NCI-H1436 (cell line): ENCODE measurements around the gene PAQR6.

ENCODE experiments used
- DNase-seq: peaks from one replicate; lab custom pipeline; 2025; lab: John Stamatoyannopoulos, UW

Gene PAQR6

DNA sequence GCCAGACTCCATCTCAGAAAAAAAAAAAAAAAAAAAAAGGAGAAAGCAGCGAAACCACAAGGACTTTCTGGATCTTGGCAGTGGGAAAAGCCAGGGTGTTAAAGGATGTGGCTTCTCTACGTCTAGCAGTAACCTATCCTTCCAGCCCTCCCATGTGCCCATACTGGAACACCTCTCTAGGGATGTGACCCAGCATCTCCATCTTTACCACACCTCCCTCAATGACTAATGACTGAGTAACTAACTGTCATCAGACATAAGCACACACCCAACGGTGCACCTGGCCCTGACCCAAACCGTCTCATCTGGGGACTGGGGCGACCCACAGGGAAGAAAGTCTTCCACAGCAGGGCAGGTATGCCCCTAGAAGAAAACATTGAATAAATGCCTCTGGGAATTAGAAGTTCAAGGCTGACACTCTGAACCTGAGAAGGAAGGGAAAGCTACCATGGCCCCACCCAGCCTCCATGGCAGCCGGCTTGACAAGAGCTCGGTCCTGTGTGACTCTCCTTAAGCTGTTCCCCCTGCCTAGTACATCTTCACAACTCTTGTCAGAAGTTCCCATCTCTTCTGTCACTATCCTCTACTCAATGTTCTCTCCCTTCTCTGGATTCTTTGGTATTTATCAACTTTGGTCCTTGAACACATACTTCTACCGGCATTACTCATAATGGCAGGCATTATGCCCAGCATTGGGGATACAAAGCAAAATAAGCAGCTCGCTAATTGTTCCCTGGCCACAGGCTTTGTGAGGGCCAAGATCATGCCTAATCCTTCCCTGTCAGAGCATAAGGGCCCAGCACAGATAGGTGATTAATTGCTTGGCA, 14.8 kb upstream of the PAQR6 start:
- no peak for DNase-seq

GRCh38 chr1:156260896-156261295, 13.0 kb upstream of the PAQR6 start:
- no peak for DNase-seq

- DNase-seq, result no peak
These were observed 11.9 kb upstream of the PAQR6 start for GRCh38 chr1:156259805-156260204.

GRCh38 chr1:156258859-156259258, 11.0 kb upstream of the PAQR6 start:
- DNase-seq, result no peak

DNA sequence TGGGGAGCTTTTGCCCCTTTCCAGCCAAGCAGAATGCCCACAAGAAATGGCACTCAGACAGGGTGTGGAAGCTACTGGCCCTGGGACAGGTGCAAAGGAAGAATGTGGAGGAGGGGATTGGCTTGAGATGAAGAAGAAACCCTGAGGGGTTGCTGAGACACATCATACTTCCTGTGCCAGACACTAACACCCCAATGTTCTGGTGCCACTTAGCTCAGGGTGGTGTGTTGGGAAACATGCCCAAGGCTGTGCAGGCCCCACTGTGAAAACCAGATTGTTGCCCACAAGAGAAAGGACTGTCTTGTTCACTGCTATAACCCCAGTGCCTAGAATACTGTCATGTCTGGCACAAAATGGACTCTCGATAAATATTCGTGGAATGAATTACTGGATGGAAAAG, 9.9 kb upstream of the PAQR6 start:
- DNase-seq, result no peak

DNA sequence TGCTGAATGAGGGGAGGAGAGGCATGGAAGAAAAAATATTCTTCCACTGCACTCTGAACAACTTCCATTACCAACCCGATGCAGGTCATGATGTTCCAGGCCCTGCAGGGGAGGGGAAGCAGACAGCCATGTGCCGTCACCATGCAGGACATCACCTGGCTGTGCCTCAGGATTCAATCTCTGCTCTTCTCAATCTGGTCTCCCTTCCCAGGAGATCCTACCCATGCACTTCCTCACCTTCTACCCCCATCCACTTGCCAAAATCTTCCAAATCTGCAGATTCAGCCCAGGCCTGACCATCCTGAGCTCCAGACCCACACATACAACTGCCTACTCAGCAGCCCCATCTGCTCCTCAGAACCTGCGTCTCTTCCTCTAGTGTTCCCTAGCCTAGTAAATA, 5.8 kb upstream of the PAQR6 start:
- DNase-seq, result no peak

DNA sequence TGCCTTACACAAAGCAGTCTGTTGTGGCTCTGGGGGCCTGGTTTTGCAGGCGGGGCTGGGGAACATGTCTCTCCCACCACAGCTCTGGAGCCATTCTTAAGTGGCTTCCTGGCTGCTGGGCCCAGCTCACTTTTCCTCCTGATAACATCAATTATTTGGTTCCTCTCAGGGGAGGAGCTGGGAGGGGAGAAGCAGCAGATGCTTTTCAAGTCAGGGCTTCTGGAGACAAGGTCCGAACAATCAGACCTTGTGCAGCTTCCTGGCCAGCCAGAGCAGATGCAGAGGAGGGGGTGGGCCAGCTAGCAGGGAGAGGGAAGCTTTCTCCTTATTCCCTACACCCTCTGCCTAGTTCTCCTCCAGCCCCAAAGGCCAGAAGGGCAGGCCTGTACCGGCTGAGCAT, 3.7 kb upstream of the PAQR6 start:
- DNase-seq, result no peak

DNA sequence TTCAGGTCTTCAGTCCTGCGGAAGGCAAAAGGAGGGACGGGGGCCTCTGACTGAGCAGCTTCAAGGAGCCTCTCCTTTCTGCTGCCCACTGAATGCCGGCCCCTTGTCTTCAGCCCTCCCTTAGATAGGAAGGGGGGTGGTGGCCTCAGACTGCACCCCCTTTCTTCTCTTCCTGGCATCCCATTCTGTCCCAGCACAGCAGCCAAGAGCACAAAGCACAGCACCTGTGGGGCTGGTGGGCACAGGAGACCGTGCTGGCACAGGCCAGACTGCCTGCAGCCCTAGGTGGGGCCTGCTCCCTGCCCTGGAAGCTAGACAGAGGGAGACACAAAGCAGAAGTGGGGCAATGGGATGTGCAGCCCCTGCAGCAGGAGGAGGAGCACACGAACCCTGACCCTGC, 1.7 kb upstream of the PAQR6 start:
- DNase-seq, result no peak

- DNase-seq, result no peak
These were observed 447 bp upstream of the PAQR6 start for GRCh38 chr1:156248323-156248683.

GRCh38 chr1:156246781-156247459, 936 bp downstream of the PAQR6 start:
- DNase-seq, result no peak

- DNase-seq, result no peak
These were observed 1.5 kb downstream of the PAQR6 start for GRCh38 chr1:156246241-156246780.

DNA sequence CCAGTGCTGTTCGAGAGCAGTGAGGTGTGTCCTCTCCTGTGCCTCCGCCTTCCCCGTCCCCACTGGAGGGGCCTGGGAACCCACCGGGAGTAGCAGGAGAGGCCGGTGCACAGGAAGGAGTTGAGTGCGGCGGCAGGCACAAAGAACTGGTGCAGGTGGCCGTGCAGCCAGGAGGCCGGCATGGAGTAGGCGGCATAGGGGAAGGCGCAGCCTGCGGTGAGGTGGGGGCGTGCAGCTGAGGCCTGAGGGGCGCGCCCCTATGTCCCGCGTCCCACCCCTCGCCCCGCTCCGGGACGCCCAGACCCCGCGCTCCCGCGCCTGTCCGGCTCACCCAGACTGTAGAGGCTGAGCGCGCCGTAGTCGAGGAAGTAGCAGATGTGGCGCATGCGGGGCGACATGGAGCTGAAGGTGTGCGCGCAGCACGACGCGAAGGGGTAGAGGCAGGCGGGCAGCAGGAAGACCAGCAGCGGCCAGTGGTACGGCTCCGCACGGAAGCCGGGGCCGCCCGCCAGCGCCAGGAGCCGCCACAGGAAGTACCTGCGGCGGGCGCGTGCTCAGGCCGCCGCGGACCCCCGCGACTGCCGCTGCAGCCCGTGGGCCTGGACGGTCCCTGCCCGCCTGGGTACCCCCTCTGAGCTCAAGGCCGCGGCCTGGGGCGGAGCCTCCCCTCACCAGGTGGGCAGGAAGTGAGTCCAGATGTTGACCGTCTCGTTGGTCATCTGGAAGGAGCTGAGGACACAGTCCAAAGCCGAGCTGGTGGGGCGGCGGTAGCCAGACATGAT, 2.2 kb downstream of the PAQR6 start:
- DNase-seq, result peak; percentile 26

- no peak for DNase-seq
These were observed 3.1 kb downstream of the PAQR6 start for GRCh38 chr1:156244712-156245111.

DNA sequence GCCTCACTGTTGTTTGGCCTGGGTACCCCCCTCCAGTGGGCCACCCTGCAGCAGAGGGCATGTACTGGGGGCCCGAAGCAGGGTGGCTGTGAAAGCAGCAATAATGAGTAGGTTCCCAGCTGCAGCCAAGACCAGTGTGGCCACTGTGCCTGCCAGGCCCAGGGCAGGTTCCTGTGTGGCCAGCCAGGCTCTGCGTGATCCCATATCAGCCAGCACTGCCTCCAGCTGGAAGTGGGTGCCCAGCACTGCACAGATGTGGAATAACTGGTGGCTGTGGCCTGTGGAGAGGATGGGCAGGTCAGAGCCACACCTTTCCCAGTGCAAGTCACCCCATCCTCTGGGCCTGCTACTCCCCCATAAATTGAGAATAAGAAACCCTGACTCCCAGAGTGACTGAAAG, 3.7 kb downstream of the PAQR6 start:
- no peak for DNase-seq

GRCh38 chr1:156242738-156243137, 5.1 kb downstream of the PAQR6 start:
- DNase-seq, result no peak

GRCh38 chr1:156241926-156242325, 5.9 kb downstream of the PAQR6 start, which contains the start of gene BGLAP:
Gene BGLAP (plus strand): TSS chr1:156242184. CDS start chr1:156242232, 48 bp downstream.
- DNase-seq, result no peak

DNA sequence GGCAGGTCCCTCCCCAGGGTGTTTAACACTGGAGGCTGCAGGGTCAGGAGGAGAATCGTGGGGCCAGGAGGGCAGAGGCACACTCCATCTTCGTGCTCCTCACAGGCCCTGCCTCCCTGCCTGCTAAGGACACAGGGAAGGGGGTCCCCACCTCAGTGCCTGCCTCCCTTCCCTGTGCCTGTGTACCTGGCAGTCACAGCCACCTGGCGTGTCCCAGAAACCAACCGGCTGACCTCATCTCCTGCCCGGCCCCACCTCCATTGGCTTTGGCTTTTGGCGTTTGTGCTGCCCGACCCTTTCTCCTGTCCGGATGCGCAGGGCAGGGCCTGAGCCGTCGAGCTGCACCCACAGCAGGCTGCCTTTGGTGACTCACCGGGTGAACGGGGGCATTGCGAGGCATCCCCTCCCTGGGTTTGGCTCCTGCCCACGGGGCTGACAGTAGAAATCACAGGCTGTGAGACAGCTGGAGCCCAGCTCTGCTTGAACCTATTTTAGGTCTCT, 6.5 kb downstream of the PAQR6 start:
- DNase-seq, result no peak

DNA sequence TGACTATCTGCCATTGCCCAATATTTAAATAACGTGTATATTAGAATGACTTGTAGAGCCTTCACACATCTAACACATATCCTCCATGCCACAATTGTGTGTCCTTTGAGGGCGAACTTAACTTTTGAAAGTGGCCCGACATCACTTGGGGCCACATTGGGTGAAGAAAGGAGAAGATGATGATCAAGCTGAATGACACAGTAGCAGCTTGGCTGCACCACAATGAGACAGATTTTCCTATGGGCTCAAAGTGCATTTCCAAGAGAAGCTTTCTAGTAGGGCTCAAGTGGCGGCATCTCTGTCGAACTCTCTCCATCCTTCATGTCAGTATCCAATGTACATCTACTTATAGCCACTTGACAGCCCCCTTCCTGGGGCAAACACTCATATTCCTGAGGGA, 9.6 kb downstream of the PAQR6 start:
- DNase-seq, result no peak

GRCh38 chr1:156236164-156236563, 11.7 kb downstream of the PAQR6 start:
- no peak for DNase-seq

- no peak for DNase-seq
These were observed 14.3 kb downstream of the PAQR6 start for GRCh38 chr1:156233426-156234127.

DNA sequence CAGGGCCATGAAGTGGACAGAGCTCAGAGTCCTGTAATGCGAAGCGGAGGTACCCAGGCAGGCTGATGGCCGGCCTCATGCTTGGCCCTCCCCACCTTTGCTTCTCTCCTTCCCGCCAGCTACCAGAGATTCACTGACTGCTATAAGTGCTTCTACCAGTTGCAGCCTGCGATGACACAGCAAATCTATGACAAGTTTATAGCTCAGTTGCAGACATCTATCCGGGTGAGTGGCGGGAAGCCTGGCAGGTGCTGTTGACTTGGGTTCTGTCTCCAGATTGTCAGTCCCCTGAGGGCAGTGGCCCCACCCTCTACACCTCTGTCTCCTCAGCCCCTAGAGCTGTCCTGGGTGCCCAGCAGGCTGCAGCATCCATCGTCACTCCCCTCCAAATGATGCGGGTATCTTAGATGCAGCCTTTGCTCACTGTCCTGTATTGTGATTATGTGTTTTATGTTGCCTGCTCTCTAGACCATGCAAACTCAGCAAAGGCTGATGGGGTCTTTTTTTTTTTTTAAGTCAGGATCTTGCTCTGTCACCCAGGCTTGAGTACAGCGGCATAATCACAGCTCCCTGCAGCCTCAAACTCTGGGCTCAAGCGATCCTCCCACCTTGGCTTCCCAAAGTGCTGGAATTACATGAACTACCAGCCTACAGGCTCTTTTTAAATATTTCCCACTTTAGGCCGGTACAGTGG, 15.5 kb downstream of the PAQR6 start:
- DNase-seq, result peak; percentile 16
